Stomach (tissue), 9 donors: Measurements from ENCODE around the gene LAD1. TPM values are rescaled to one million over a fixed set of nuclear protein-coding genes. Genes with fewer than 3 reads are reported as not detected.

Experiments
- DNase-seq, 2 donors: peaks; one replicate each; pipeline versions ENCODE4 v3.0.0 to v3.0.0-alpha.2; 2013 to 2019
- H3K27ac ChIP-seq, 5 donors: fragments of 200-600 bp in 4 of 5; sonication (generic) in 4 of 5; one replicate each; pipeline ENCODE4 v1.5.1; 2013 to 2019; ENCODE audit warnings: mild to moderate bottlenecking in 1 of 5, moderate library complexity in 1 of 5
- H3K27me3 ChIP-seq, 3 donors: fragments of 200-600 bp; sonication (generic); one replicate each; pipeline ENCODE4 v1.5.1; 2017 to 2019; ENCODE audit warnings: mixed run types in 1 of 3
- H3K36me3 ChIP-seq, 4 donors: fragments of 200-600 bp; sonication (generic); 1 replicate in 3 of 4; 2 replicates in 1 of 4; pipeline ENCODE4 v1.5.1; 2016 to 2019
- H3K4me1 ChIP-seq, 4 donors: fragments of 200-600 bp; sonication (generic); one replicate each; pipeline ENCODE4 v1.5.1; 2016 to 2019
- H3K4me3 ChIP-seq, 4 donors: fragments of 200-600 bp; sonication (generic) in 3 of 4; one replicate each; pipeline ENCODE4 v1.5.1; 2016 to 2019; ENCODE audit warnings: mild to moderate bottlenecking in 1 of 4
- H3K9me3 ChIP-seq, 4 donors: fragments of 200-600 bp; sonication (generic); one replicate each; pipeline ENCODE4 v1.5.1; 2016 to 2019
- EP300 ChIP-seq: sonication (generic); formaldehyde crosslinking; IDR thresholded peaks from one replicate; pipeline ENCODE4 v1.6.1; 2017; ENCODE audit warnings: antibody characterized with exemption
- POLR2A ChIP-seq, 4 donors: fragments of 450-650 bp; IDR thresholded peaks; one replicate each; pipeline ENCODE4 v1.6.1; 2016; ENCODE audit warnings: antibody characterized with exemption in 4 of 4, control low read depth in 2 of 4, mild to moderate bottlenecking in 1 of 4, moderate library complexity in 1 of 4
- POLR2AphosphoS5 ChIP-seq, 3 donors: sonication (generic); formaldehyde crosslinking; IDR thresholded peaks; one replicate each; pipeline ENCODE4 v1.6.1; 2016; ENCODE audit warnings: antibody characterized with exemption in 3 of 3
- WGBS, 5 donors: extraction: QIAGEN DNeasy Blood & Tissue Kit in 3 of 5; methylation state at CpG; one replicate each; pipeline versions ENCODE4 v1.1.5 to v1.1.7; 2013 to 2018; 5-methylcytosine and 5-hydroxymethylcytosine counted together
- intact Hi-C: fragments of 100-400 bp; cut with DNase I; formaldehyde crosslinking; loops from one replicate; pipeline ENCODE4 v1.15.1; 2023; ENCODE audit warnings: low total_unique reads
- polyA plus RNA-seq, 3 donors: library from polyadenylated mRNA; stranded (reverse); fragments of 200-250 nt; gene quantifications; one replicate each; pipeline ENCODE4 v1.2.3, GENCODE V29; 2013
- total RNA-seq, 5 donors: library from RNA; depleted of rRNA; stranded (reverse); fragments of >200 nt; gene quantifications; one replicate each; pipeline versions ENCODE4 v1.1.0 to v1.2.3, GENCODE V29; 2014 to 2016
- TF ChIP-seq, protein P1 (sequence below), 7 experiments: fragments of 450-650 bp in 4 of 7; fragments of 200-600 bp in 3 of 7; sonication (generic) in 3 of 7; IDR thresholded peaks; one replicate each; pipeline ENCODE4 v1.5.1; 2016 to 2019; ENCODE audit warnings: antibody characterized with exemption in 7 of 7, control low read depth in 2 of 7, mild to moderate bottlenecking in 1 of 7
- donor health status: healthy with polysubstance abuse.
- donor health status: Bipolar disorder and iron deficiency.
- donor health status: healthy.

LAD1 gene
- total and polyA plus RNA-seq, 8 donors = 23.7 to 151 (median 50.9) TPM

DNA sequence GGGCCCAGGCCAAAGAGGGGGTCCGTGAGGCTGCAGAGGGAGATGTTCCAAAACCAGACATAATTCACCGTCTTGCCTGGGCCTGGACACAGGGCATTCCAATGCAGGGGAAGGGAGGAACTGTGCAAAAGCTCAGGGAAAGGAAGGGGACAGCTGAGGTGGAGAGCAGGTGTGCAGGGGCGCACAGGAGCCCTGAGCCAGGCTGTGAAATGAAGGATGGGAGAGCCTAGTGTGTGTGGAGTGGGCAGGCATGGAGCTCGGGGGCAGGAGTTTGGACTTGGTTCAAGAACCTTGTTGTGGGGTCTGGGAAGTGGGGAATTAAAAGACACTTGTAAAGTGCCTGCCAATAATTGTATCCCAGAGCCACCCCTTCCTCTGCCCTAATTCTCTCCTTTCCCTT, 20.1 kb upstream of the LAD1 start:
- 80 to 91% (median 88%) methylated on average over 4 of the region's 4 CpGs for WGBS, 5 donors
- intact Hi-C loops = no loop called here
- H3K27me3 ChIP-seq = peaks cover 0 to 5% (median 0%) of the 10 kb centered on the region in 3 donors
- H3K9me3 ChIP-seq = no peaks in the 10 kb centered on the region
- TF ChIP-seq EP300 = no peak
- TF ChIP-seq, protein P1, sequence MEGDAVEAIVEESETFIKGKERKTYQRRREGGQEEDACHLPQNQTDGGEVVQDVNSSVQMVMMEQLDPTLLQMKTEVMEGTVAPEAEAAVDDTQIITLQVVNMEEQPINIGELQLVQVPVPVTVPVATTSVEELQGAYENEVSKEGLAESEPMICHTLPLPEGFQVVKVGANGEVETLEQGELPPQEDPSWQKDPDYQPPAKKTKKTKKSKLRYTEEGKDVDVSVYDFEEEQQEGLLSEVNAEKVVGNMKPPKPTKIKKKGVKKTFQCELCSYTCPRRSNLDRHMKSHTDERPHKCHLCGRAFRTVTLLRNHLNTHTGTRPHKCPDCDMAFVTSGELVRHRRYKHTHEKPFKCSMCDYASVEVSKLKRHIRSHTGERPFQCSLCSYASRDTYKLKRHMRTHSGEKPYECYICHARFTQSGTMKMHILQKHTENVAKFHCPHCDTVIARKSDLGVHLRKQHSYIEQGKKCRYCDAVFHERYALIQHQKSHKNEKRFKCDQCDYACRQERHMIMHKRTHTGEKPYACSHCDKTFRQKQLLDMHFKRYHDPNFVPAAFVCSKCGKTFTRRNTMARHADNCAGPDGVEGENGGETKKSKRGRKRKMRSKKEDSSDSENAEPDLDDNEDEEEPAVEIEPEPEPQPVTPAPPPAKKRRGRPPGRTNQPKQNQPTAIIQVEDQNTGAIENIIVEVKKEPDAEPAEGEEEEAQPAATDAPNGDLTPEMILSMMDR (IDR thresholded peaks at IDR 0.05) = no peak
- TF ChIP-seq POLR2A (IDR thresholded peaks at IDR 0.05) = no peak
- TF ChIP-seq POLR2AphosphoS5 (IDR thresholded peaks at IDR 0.05) = no peak
- no peak overlapping the region for H3K27ac ChIP-seq
- no peak for DNase-seq
- H3K4me3 ChIP-seq = no peak overlapping the region
- H3K36me3 ChIP-seq = no peaks in the 10 kb centered on the region
- H3K4me1 ChIP-seq = no peaks in the 10 kb centered on the region

DNA sequence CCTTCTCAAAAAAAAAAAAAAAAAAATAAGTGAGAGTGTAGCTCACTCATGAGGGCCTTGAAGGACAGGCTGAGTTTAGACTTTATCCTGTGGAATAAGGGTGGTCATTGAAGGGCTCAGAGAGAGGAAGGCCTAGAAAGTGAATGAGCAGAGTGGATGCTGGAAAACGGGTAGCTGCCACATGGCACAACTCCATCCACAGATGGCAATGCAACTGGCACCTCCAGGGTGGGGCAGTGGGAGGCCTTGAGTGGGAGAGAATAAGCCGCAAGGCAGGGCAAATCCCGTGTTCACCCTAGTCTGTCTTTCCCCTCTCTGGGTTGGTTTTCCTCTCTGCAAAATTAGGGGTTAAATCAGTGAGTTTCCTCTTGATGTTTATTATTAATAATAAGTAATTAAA, 19.3 kb upstream of the LAD1 start:
- TF ChIP-seq POLR2AphosphoS5 (IDR thresholded peaks at IDR 0.05) = no peak
- TF ChIP-seq, protein P1 (IDR thresholded peaks at IDR 0.05) = no peak
- Histone ChIP-seq H3K27ac (no peak overlapping the region), H3K4me1 (no peaks in the 10 kb centered on the region), H3K9me3 (no peaks in the 10 kb centered on the region), H3K4me3 (no peak overlapping the region), H3K27me3 (peaks cover 0 to 5% (median 0%) of the 10 kb centered on the region in 3 donors), H3K36me3 (no peaks in the 10 kb centered on the region)
- WGBS, 5 donors = 80 to 96% (median 89%) methylated on average over 3 of the region's 3 CpGs
- DNase-seq = no peak
- intact Hi-C loops = no loop called here

DNA sequence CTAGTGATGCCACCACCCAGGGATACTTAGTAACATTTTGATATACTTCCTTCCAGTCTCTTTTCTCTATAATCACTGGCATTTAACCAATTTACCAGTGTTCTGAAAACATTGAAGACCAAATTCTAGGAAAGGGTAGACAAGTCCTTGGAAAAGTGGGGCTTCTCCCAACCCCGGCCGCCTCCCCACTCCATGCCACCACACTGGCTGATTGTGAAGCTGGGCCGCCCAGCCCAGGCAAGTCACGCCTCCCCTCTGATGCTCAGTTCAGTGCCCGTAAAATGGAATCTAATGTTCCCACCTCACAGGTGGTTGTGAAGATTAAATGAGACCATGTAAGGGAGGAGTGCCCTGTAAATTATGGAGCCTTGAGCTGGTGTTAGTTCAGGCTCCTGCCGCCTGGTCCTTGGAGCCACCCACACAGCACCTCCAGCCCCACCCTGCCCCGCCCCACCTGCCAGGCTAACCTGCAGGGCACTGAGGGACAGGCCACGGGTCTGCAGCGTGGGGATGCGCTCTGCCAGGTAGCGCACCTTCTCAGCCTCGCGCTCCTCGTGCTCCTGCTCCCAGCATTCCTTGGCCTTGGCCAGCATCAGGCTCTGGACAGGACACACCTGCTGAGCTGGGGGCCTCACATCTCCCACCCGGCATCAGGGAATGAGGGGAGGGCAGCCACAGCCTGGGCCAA, 15.1 kb upstream of the LAD1 start:
- Histone ChIP-seq H3K27ac (no peak overlapping the region), H3K9me3 (no peaks in the 10 kb centered on the region), H3K36me3 (no peaks in the 10 kb centered on the region), H3K4me3 (no peak overlapping the region), H3K27me3 (peaks cover 0 to 2% (median 0%) of the 10 kb centered on the region in 3 donors), H3K4me1 (no peaks in the 10 kb centered on the region)
- 85 to 93% (median 90%) methylated on average over 13 to 15 of the region's 15 CpGs for WGBS, 5 donors
- TF ChIP-seq EP300 = no peak
- TF ChIP-seq, protein P1 (IDR thresholded peaks at IDR 0.05) = no peak
- TF ChIP-seq POLR2A (IDR thresholded peaks at IDR 0.05) = no peak
- no peak for TF ChIP-seq POLR2AphosphoS5 (IDR thresholded peaks at IDR 0.05)
- no peak for DNase-seq
- intact Hi-C loops = no loop called here

DNA sequence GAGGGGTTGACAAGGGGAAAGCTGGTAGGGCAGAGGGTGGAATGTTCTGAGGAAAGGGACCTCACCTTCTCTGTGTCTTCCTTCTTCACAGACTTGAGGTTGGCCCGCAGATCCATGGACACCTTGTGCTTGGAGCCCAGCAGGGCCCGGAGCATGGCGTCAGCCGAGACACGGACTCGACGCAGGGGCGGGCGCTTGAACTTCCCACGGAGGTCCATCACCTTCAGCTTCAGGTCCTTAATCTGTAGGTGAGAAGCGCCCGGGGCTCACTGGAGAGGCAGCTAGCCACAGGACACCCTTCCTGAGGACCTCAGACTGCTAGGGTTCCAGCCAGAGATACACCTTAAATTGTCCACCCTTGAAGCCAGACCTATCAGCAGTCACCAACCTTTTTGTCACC, 12.2 kb upstream of the LAD1 start:
- Histone ChIP-seq H3K4me1 (peaks cover 0 to 10% (median 7%) of the 10 kb centered on the region in 4 donors), H3K27me3 (peaks cover 0 to 10% (median 0%) of the 10 kb centered on the region in 3 donors), H3K27ac (no peak overlapping the region), H3K36me3 (no peaks in the 10 kb centered on the region), H3K4me3 (no peak overlapping the region), H3K9me3 (no peaks in the 10 kb centered on the region)
- TF ChIP-seq EP300 = no peak
- TF ChIP-seq POLR2A (IDR thresholded peaks at IDR 0.05) = no peak
- TF ChIP-seq, protein P1 (IDR thresholded peaks at IDR 0.05) = no peak
- TF ChIP-seq POLR2AphosphoS5 (IDR thresholded peaks at IDR 0.05) = no peak
- 95 to 99% (median 97%) methylated on average over 12 of the region's 12 CpGs for WGBS, 5 donors
- DNase-seq = no peak
- intact Hi-C loops = no loop called here
